IMR-90 (cell line): Measurements from ENCODE around the gene ZNF292. TPM values are rescaled to one million over a fixed set of nuclear protein-coding genes. Genes with fewer than 3 reads are reported as not detected.

Experiments used
- ATAC-seq: fragments of 200-7000 bp; cut with Tn5 transposase; 2 replicates; pipeline ENCODE4 v1.9.1; 2020; ENCODE audit warnings: low read depth, mild to moderate bottlenecking, moderate library complexity
- BruUV-seq: library from RNA; stranded (reverse); fragments of 400-500 nt; replicated peaks from 2 replicates; lab custom pipeline; 2021; lab: Mats Ljungman, UMichigan
- CTCF ChIA-PET: fragments of 300-600 bp; formaldehyde crosslinking; extraction: SDS; loops from one replicate; lab custom pipeline; 2021; ENCODE audit warnings: antibody characterized with exemption; lab: Yijun Ruan, JAX
- POLR2A ChIA-PET: fragments of 300-600 bp; sonication (Branson Sonifier 250); formaldehyde crosslinking; loops from one replicate; lab custom pipeline; 2022; ENCODE audit warnings: antibody characterized with exemption; ENCODE audit not compliant: unreplicated experiment; lab: Charles Lee
- DNase-seq: peaks from one replicate; pipeline ENCODE4 v3.0.0; 2013
- H2AFZ ChIP-seq: replicated peaks from 2 replicates; pipeline ENCODE3; 2013; ENCODE audit warnings: low read length, mild to moderate bottlenecking; ENCODE audit not compliant: poor library complexity
- H2AK5ac ChIP-seq: 2 replicates; pipeline ENCODE4 v1.6.1; 2013; ENCODE audit warnings: low read depth, low read length, inconsistent platforms
- H2AK9ac ChIP-seq: replicated peaks from 2 replicates; pipeline ENCODE3; 2013; ENCODE audit warnings: mild to moderate bottlenecking, low read depth, low read length, moderate library complexity; ENCODE audit not compliant: poor library complexity
- H2BK120ac ChIP-seq: 2 replicates; pipeline ENCODE4 v1.6.1; 2013; ENCODE audit warnings: low read depth, low read length, inconsistent platforms
- H2BK15ac ChIP-seq: 3 replicates; pipeline ENCODE4 v1.6.1; 2013; ENCODE audit warnings: low read depth, low read length, inconsistent platforms
- H2BK20ac ChIP-seq: 2 replicates; pipeline ENCODE4 v1.6.1; 2013; ENCODE audit warnings: low read depth, mild to moderate bottlenecking, inconsistent platforms, low read length, moderate library complexity
- H2BK5ac ChIP-seq: 2 replicates; pipeline ENCODE4 v1.6.1; 2013; ENCODE audit warnings: mild to moderate bottlenecking, low read depth, low read length, inconsistent platforms; ENCODE audit not compliant: poor library complexity, severe bottlenecking
- H3K14ac ChIP-seq: replicated peaks from 2 replicates; pipeline ENCODE4 v1.6.1; 2013; ENCODE audit warnings: low read depth, low read length, inconsistent platforms
- H3K18ac ChIP-seq: 2 replicates; pipeline ENCODE4 v1.6.1; 2013; ENCODE audit warnings: low read depth, low read length, control low read depth
- H3K23ac ChIP-seq: 2 replicates; pipeline ENCODE4 v1.6.1; 2013; ENCODE audit warnings: low read depth, low read length, inconsistent platforms
- H3K27ac ChIP-seq: 2 replicates; pipeline ENCODE4 v1.5.1; 2013; ENCODE audit warnings: mild to moderate bottlenecking, control low read depth, low read length; ENCODE audit not compliant: insufficient read depth
- H3K27me3 ChIP-seq: 2 replicates; pipeline ENCODE4 v1.6.1; 2013; ENCODE audit warnings: low read length; ENCODE audit not compliant: control insufficient read depth, insufficient read depth
- H3K36me3 ChIP-seq: 2 replicates; pipeline ENCODE4 v1.6.1; 2013; ENCODE audit warnings: low read length, mixed read lengths; ENCODE audit not compliant: control insufficient read depth, insufficient read depth
- H3K4ac ChIP-seq: 2 replicates; pipeline ENCODE4 v1.6.1; 2013; ENCODE audit warnings: low read depth, low read length, inconsistent platforms
- H3K4me1 ChIP-seq: 2 replicates; pipeline ENCODE4 v1.6.1; 2013; ENCODE audit warnings: low read length, mixed read lengths; ENCODE audit not compliant: control insufficient read depth, insufficient read depth
- H3K4me2 ChIP-seq: 2 replicates; pipeline ENCODE4 v1.6.1; 2013; ENCODE audit warnings: low read depth, mild to moderate bottlenecking, control low read depth, low read length, moderate library complexity
- H3K4me3 ChIP-seq: 2 replicates; pipeline ENCODE4 v1.5.1; 2013; ENCODE audit warnings: low read depth, mild to moderate bottlenecking, control low read depth, low read length, moderate library complexity; ENCODE audit not compliant: insufficient read depth
- H3K56ac ChIP-seq: 2 replicates; pipeline ENCODE4 v1.6.1; 2013; ENCODE audit warnings: low read length, inconsistent platforms; ENCODE audit not compliant: insufficient read depth; ENCODE audit errors: extremely low read depth
- H3K79me1 ChIP-seq, 2 experiments: 2 replicates each; pipeline ENCODE4 v1.6.1; 2013; ENCODE audit warnings: low read length in 2 of 2, inconsistent platforms in 1 of 2, low read depth in 1 of 2
- H3K9ac ChIP-seq: 2 replicates; pipeline ENCODE4 v1.6.1; 2013; ENCODE audit warnings: low read depth, low read length, control low read depth
- H3K9me1 ChIP-seq: 2 replicates; pipeline ENCODE4 v1.6.1; 2013; ENCODE audit warnings: low read length, inconsistent platforms; ENCODE audit not compliant: insufficient read depth
- H3K9me3 ChIP-seq: 2 replicates; pipeline ENCODE4 v1.6.1; 2013; ENCODE audit warnings: low read length; ENCODE audit not compliant: control insufficient read depth, insufficient read depth
- H4K20me1 ChIP-seq: 2 replicates; pipeline ENCODE4 v1.6.1; 2013; ENCODE audit warnings: low read length, inconsistent platforms; ENCODE audit not compliant: insufficient read depth
- H4K5ac ChIP-seq: 2 replicates; pipeline ENCODE4 v1.6.1; 2013; ENCODE audit warnings: mild to moderate bottlenecking, low read depth, low read length, control low read depth
- H4K8ac ChIP-seq, 2 experiments: 2 replicates each; pipeline ENCODE4 v1.6.1; 2013; ENCODE audit warnings: low read depth in 2 of 2, low read length in 2 of 2, control low read depth in 1 of 2, inconsistent platforms in 1 of 2
- H4K91ac ChIP-seq: 2 replicates; pipeline ENCODE4 v1.6.1; 2013; ENCODE audit warnings: low read depth, low read length, inconsistent platforms; ENCODE audit not compliant: insufficient read depth
- FOS ChIP-seq: fragments of 150-350 bp; IDR thresholded peaks from 2 replicates; pipeline ENCODE4 v1.6.1; 2016; ENCODE audit warnings: low read depth, low read length
- MAZ ChIP-seq: IDR thresholded peaks from 2 replicates; pipeline ENCODE4 v1.6.1; 2012; ENCODE audit warnings: low read depth, mild to moderate bottlenecking, low read length, improper control_type of control experiment, moderate library complexity, borderline replicate concordance
- RCOR1 ChIP-seq: IDR thresholded peaks from 2 replicates; pipeline ENCODE4 v1.6.1; 2012; ENCODE audit warnings: mild to moderate bottlenecking, low read length, improper control_type of control experiment; ENCODE audit not compliant: insufficient replicate concordance
- SMC3 ChIP-seq: fragments of 150-350 bp; IDR thresholded peaks from 2 replicates; pipeline ENCODE4 v1.6.1; 2016; ENCODE audit warnings: low read depth, mild to moderate bottlenecking, antibody characterized with exemption, low read length, moderate library complexity
- WGBS, 2 experiments: methylation state at CpG; one replicate each; pipeline versions ENCODE4 v1.1.5 to v1.1.7; 2013; ENCODE audit warnings: missing lambda C conversion rate in 2 of 2; ENCODE audit not compliant: insufficient read length in 1 of 2; ENCODE audit errors: extremely low coverage in 2 of 2; 5-methylcytosine and 5-hydroxymethylcytosine counted together
- dilution Hi-C: fragments of 300-500 bp; cut with HindIII; formaldehyde crosslinking; loops from one replicate; pipeline ENCODE4 v1.14.3; 2018; ENCODE audit warnings: low sequenced_read_pairs; ENCODE audit not compliant: unreplicated experiment
- in situ Hi-C: fragments of 300-500 bp; cut with MboI; formaldehyde crosslinking; loops from 3 replicates; pipeline ENCODE4 v1.14.3; 2019; ENCODE audit warnings: low sequenced_read_pairs, inconsistent platforms, mixed read lengths
- intact Hi-C: fragments of 100-400 bp; cut with micrococcal nuclease; formaldehyde crosslinking; loops from 2 replicates; pipeline ENCODE4 v1.10.0; 2022
- polyA plus RNA-seq, 3 experiments: library from polyadenylated mRNA; depleted of rRNA; stranded (reverse); fragments of >200 nt; gene quantifications; 2 replicates each; pipeline ENCODE4 v1.2.3, GENCODE V29; 2012; ENCODE audit warnings: low replicate concordance in 1 of 3
- total RNA-seq: library from RNA; depleted of rRNA; stranded (reverse); fragments of >200 nt; gene quantifications from 2 replicates; pipeline ENCODE4 v1.2.3, GENCODE V29; 2012

The ZNF292 gene
- total and polyA plus RNA-seq, 2 of the 4 experiments (the other 2 are of a cell fraction), result 5.5 to 28.3 TPM

GRCh38 chr6:87293526-87293925, 138.2 kb downstream of the ZNF292 start:
- Histone ChIP-seq H3K79me1 (no peaks in the 10 kb centered on the region), H2BK5ac (no peak overlapping the region), H2AK5ac (no peak overlapping the region), H4K5ac (no peak overlapping the region), H3K23ac (no peak overlapping the region), H3K4ac (no peak overlapping the region), H3K56ac (no peak overlapping the region), H3K27ac (no peak overlapping the region), H3K4me3 (no peak overlapping the region), H3K9ac (no peak overlapping the region), H2BK15ac (no peak overlapping the region), H3K9me3 (no peaks in the 10 kb centered on the region), H2AFZ (no peak overlapping the region), H4K20me1 (no peaks in the 10 kb centered on the region), H3K36me3 (no peaks in the 10 kb centered on the region), H2BK120ac (no peak overlapping the region), H2AK9ac (no peak overlapping the region), H3K14ac (no peak overlapping the region), H3K18ac (no peak overlapping the region), H4K8ac (no peak overlapping the region), H3K27me3 (peaks cover 12% of the 10 kb centered on the region), H3K4me1 (no peaks in the 10 kb centered on the region), H4K91ac (no peak overlapping the region), H3K9me1 (no peaks in the 10 kb centered on the region), H2BK20ac (no peak overlapping the region), H3K4me2 (no peak overlapping the region)
- intact Hi-C loops, result no loop called here
- TF ChIP-seq SMC3, result no peak
- TF ChIP-seq MAZ, result no peak
- TF ChIP-seq FOS, result no peak
- TF ChIP-seq RCOR1, result no peak
- ChIA-PET POLR2A (no interaction called here), CTCF (no interaction called here)
- in situ Hi-C loops, result no loop called here
- WGBS, 2 experiments, result no CpG with 5 or more reads among the region's 4 CpGs
- BruUV-seq, result no TSS peak
- dilution Hi-C loops, result no loop called here
- DNase-seq (no peak), ATAC-seq (no peak)
